Lung (tissue), 12 donors: ENCODE data around the gene CBLB. TPM values are rescaled to one million over a fixed set of nuclear protein-coding genes. Genes with fewer than 3 reads are reported as not detected.

ENCODE experiments used
- ATAC-seq: fragments of 200-7000 bp; cut with Tn5 transposase; one replicate; pipeline ENCODE4 v1.9.1; 2020; ENCODE audit warnings: moderate number of reproducible peaks; ENCODE audit not compliant: insufficient read depth, low FRiP score
- DNase-seq, 3 donors: peaks; one replicate each; pipeline ENCODE4 v3.0.0-alpha.2; 2013 to 2017
- H3K27ac ChIP-seq, 2 donors: one replicate each; pipeline ENCODE4 v1.5.1; 2013; ENCODE audit warnings: mild to moderate bottlenecking in 2 of 2, moderate library complexity in 2 of 2, control low read depth in 1 of 2, inconsistent platforms in 1 of 2, low read depth in 1 of 2, low read length in 1 of 2
- H3K27me3 ChIP-seq, 3 donors: one replicate each; pipeline ENCODE4 v1.5.1; 2013; ENCODE audit warnings: low read length in 2 of 3; ENCODE audit not compliant: control insufficient read depth in 3 of 3, insufficient read depth in 3 of 3
- H3K36me3 ChIP-seq, 4 donors: one replicate each; pipeline ENCODE4 v1.5.1; 2013; ENCODE audit warnings: low read length in 4 of 4, mild to moderate bottlenecking in 1 of 4, moderate library complexity in 1 of 4; ENCODE audit not compliant: control insufficient read depth in 4 of 4, insufficient read depth in 4 of 4
- H3K4me1 ChIP-seq, 5 donors: one replicate each; pipeline ENCODE4 v1.5.1; 2013; ENCODE audit warnings: low read length in 5 of 5, mild to moderate bottlenecking in 2 of 5, moderate library complexity in 1 of 5; ENCODE audit not compliant: control insufficient read depth in 5 of 5, insufficient read depth in 5 of 5
- H3K4me3 ChIP-seq: one replicate; pipeline ENCODE4 v1.5.1; 2013; ENCODE audit warnings: mild to moderate bottlenecking, control low read depth, moderate library complexity
- H3K9ac ChIP-seq, 2 donors: one replicate each; pipeline ENCODE4 v1.5.1; 2013; ENCODE audit warnings: low read length in 2 of 2, control low read depth in 1 of 2; ENCODE audit not compliant: insufficient read depth in 1 of 2
- H3K9me3 ChIP-seq, 4 donors: one replicate each; pipeline ENCODE4 v1.5.1; 2013; ENCODE audit warnings: low read length in 3 of 4, mild to moderate bottlenecking in 1 of 4, moderate library complexity in 1 of 4; ENCODE audit not compliant: control insufficient read depth in 4 of 4, insufficient read depth in 3 of 4
- CTCF ChIP-seq: IDR thresholded peaks from 2 replicates; pipeline ENCODE4 v1.5.1; 2012; ENCODE audit warnings: mild to moderate bottlenecking; ENCODE audit errors: control extremely low read depth, extremely low read depth
- WGBS, 2 donors: extraction: QIAGEN DNeasy Blood & Tissue Kit; methylation state at CpG; one replicate each; pipeline ENCODE4 v1.1.7; 2013; 5-methylcytosine and 5-hydroxymethylcytosine counted together
- polyA plus RNA-seq, 2 donors: library from polyadenylated mRNA; stranded (reverse); fragments of 200-250 nt; gene quantifications; one replicate each; pipeline ENCODE4 v1.2.1, GENCODE V29; 2013
- total RNA-seq, 2 donors: library from RNA; depleted of rRNA in 1 of 2; stranded (reverse); fragments of >200 nt in 1 of 2; gene quantifications; one replicate each; pipeline ENCODE4 v1.2.1, GENCODE V29; 2014 to 2021
- donor health status: control.
- donor health status: control.
- donor health status: Bipolar disorder and iron deficiency.
- donor health status: healthy.
- donor health status: DM: yes; HTN: yes; CAD: no.

The CBLB gene
- total and polyA plus RNA-seq, 4 donors = 7.2 to 124 (median 24.6) TPM

DNA sequence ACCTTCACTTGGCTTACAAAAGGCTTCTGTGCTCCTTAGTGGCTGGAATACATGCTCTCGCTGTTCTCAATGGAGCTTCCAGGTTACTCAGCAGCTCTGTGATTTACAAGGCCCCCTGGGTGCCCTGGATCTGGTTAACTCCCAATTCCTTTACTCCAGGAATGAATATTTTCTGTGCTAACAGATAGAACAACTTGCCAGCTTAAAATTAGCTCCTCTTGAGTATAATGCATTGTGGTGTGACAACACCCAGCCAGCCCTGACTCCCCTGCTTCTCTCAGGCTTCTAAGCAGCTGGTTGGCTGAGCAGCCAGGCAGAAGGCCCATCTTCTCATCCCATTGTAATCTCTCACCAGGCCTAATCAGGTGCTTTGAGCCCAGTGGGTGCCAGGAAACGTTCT is 255.7 kb downstream of the CBLB start:
- TF ChIP-seq CTCF = no peak
- Histone ChIP-seq H3K27me3 (no peaks in the 10 kb centered on the region), H3K4me1 (peaks cover 0 to 10% (median 0%) of the 10 kb centered on the region in 5 donors), H3K9ac (no peak overlapping the region), H3K9me3 (peaks cover 0 to 5% (median 0%) of the 10 kb centered on the region in 4 donors), H3K27ac (no peak overlapping the region), H3K36me3 (no peaks in the 10 kb centered on the region), H3K4me3 (no peak overlapping the region)
- WGBS, 2 donors = 81 to 82% methylated on average over 2 of the region's 2 CpGs
- DNase-seq (no peak), ATAC-seq (no peak)

GRCh38 chr3:105611304-105612192 is 257.3 kb downstream of the CBLB start:
- no peaks in the 10 kb centered on the region for H3K36me3 ChIP-seq
- DNase-seq (peak in 2 of 3 donors; percentile 56 to 76), ATAC-seq (no peak)
- H3K27ac ChIP-seq = no peak overlapping the region
- H3K9ac ChIP-seq = no peak overlapping the region
- TF ChIP-seq CTCF = no peak
- no peak overlapping the region for H3K4me3 ChIP-seq
- WGBS, 2 donors = 68 to 79% methylated on average over 5 of the region's 5 CpGs
- H3K9me3 ChIP-seq = peaks cover 0 to 5% (median 0%) of the 10 kb centered on the region in 4 donors
- peaks cover 0 to 10% (median 0%) of the 10 kb centered on the region in 5 donors for H3K4me1 ChIP-seq
- no peaks in the 10 kb centered on the region for H3K27me3 ChIP-seq

- H3K27ac ChIP-seq = no peak overlapping the region
- H3K9me3 ChIP-seq = peaks cover 0 to 5% (median 0%) of the 10 kb centered on the region in 4 donors
- H3K4me3 ChIP-seq = no peak overlapping the region
- no peaks in the 10 kb centered on the region for H3K36me3 ChIP-seq
- DNase-seq (no peak), ATAC-seq (no peak)
- WGBS, 2 donors = 91 to 94% methylated on average over 4 of the region's 4 CpGs
- H3K9ac ChIP-seq = no peak overlapping the region
- TF ChIP-seq CTCF = no peak
- H3K27me3 ChIP-seq = no peaks in the 10 kb centered on the region
- peaks cover 0 to 10% (median 0%) of the 10 kb centered on the region in 5 donors for H3K4me1 ChIP-seq
Observed at GRCh38 chr3:105610473-105610872, 258.3 kb downstream of the CBLB start.
